GM23338 (cell line): ENCODE measurements around the gene AKNA. TPM values are rescaled to one million over a fixed set of nuclear protein-coding genes. Genes with fewer than 3 reads are reported as not detected.

Experiments used
- CREB1 ChIP-seq: fragments of 250-450 bp; sonication (Bioruptor Pico); IDR thresholded peaks from 2 replicates; pipeline ENCODE4 v1.5.0; 2020; ENCODE audit warnings: low read depth, mild to moderate bottlenecking, moderate library complexity
- CTCF ChIP-seq, 2 experiments: fragments of 200-600 bp in 1 of 2; sonication (generic) in 1 of 2; conservative IDR thresholded peaks; 2 replicates each; pipeline versions ENCODE4 v1.5.1 to v1.6.1; 2016 to 2017; ENCODE audit warnings: antibody characterized with exemption in 2 of 2, low read depth in 2 of 2, mild to moderate bottlenecking in 2 of 2, moderate library complexity in 1 of 2
- EZH2 ChIP-seq: fragments of 200-600 bp; sonication (generic); IDR thresholded peaks from one replicate; pipeline ENCODE4 v1.8.0; 2017; ENCODE audit warnings: antibody characterized with exemption, mild to moderate bottlenecking, low read depth; ENCODE audit not compliant: unreplicated experiment
- NANOG ChIP-seq: IDR thresholded peaks from 2 replicates; pipeline ENCODE4 v1.6.1; 2016; ENCODE audit warnings: antibody characterized with exemption, borderline replicate concordance
- STAT1 ChIP-seq: IDR thresholded peaks from one replicate; pipeline ENCODE4 v1.6.1; 2016; ENCODE audit warnings: antibody characterized with exemption; ENCODE audit not compliant: unreplicated experiment
- ZNF331 ChIP-seq: fragments of 250-450 bp; sonication (Bioruptor Pico); IDR thresholded peaks from 2 replicates; pipeline ENCODE4 v1.5.0; 2020; ENCODE audit warnings: low read depth, mild to moderate bottlenecking, moderate library complexity
- polyA plus RNA-seq: library from polyadenylated mRNA; unstranded; fragments of >200 nt; fragmentation: Nextera tagmentation; extraction: Ambion mirVana; gene quantifications from 2 replicates; pipeline ENCODE4 v1.2.1, GENCODE V29; 2016
- total RNA-seq: library from RNA; depleted of rRNA; stranded (reverse); fragments of >200 nt; shearing (Covaris generic); gene quantifications from 2 replicates; pipeline ENCODE4 v1.2.3, GENCODE V29; 2014
- TF ChIP-seq, protein P1 (sequence below): fragments of 250-450 bp; sonication (Bioruptor Pico); IDR thresholded peaks from 2 replicates; pipeline ENCODE4 v1.5.0; 2020; ENCODE audit warnings: mild to moderate bottlenecking, moderate library complexity

Gene AKNA
- total and polyA plus RNA-seq, 2 experiments from 2014 or later, result 9.0 to 28.1 TPM

GRCh38 chr9:114317665-114318357 is 70.0 kb downstream of the AKNA start (continued):
- TF ChIP-seq, protein P1, sequence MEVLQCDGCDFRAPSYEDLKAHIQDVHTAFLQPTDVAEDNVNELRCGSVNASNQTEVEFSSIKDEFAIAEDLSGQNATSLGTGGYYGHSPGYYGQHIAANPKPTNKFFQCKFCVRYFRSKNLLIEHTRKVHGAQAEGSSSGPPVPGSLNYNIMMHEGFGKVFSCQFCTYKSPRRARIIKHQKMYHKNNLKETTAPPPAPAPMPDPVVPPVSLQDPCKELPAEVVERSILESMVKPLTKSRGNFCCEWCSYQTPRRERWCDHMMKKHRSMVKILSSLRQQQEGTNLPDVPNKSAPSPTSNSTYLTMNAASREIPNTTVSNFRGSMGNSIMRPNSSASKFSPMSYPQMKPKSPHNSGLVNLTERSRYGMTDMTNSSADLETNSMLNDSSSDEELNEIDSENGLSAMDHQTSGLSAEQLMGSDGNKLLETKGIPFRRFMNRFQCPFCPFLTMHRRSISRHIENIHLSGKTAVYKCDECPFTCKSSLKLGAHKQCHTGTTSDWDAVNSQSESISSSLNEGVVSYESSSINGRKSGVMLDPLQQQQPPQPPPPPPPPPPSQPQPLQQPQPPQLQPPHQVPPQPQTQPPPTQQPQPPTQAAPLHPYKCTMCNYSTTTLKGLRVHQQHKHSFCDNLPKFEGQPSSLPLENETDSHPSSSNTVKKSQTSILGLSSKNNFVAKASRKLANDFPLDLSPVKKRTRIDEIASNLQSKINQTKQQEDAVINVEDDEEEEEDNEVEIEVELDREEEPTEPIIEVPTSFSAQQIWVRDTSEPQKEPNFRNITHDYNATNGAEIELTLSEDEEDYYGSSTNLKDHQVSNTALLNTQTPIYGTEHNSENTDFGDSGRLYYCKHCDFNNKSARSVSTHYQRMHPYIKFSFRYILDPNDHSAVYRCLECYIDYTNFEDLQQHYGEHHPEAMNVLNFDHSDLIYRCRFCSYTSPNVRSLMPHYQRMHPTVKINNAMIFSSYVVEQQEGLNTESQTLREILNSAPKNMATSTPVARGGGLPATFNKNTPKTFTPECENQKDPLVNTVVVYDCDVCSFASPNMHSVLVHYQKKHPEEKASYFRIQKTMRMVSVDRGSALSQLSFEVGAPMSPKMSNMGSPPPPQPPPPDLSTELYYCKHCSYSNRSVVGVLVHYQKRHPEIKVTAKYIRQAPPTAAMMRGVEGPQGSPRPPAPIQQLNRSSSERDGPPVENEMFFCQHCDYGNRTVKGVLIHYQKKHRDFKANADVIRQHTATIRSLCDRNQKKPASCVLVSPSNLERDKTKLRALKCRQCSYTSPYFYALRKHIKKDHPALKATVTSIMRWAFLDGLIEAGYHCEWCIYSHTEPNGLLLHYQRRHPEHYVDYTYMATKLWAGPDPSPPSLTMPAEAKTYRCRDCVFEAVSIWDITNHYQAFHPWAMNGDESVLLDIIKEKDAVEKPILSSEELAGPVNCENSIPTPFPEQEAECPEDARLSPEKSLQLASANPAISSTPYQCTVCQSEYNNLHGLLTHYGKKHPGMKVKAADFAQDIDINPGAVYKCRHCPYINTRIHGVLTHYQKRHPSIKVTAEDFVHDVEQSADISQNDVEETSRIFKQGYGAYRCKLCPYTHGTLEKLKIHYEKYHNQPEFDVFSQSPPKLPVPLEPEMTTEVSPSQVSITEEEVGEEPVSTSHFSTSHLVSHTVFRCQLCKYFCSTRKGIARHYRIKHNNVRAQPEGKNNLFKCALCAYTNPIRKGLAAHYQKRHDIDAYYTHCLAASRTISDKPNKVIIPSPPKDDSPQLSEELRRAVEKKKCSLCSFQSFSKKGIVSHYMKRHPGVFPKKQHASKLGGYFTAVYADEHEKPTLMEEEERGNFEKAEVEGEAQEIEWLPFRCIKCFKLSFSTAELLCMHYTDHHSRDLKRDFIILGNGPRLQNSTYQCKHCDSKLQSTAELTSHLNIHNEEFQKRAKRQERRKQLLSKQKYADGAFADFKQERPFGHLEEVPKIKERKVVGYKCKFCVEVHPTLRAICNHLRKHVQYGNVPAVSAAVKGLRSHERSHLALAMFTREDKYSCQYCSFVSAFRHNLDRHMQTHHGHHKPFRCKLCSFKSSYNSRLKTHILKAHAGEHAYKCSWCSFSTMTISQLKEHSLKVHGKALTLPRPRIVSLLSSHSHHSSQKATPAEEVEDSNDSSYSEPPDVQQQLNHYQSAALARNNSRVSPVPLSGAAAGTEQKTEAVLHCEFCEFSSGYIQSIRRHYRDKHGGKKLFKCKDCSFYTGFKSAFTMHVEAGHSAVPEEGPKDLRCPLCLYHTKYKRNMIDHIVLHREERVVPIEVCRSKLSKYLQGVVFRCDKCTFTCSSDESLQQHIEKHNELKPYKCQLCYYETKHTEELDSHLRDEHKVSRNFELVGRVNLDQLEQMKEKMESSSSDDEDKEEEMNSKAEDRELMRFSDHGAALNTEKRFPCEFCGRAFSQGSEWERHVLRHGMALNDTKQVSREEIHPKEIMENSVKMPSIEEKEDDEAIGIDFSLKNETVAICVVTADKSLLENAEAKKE (CRISPR knock-in tag), result no peak
- TF ChIP-seq CREB1 (CRISPR knock-in tag), result no peak
- no peak for TF ChIP-seq CTCF (conservative IDR thresholded peaks at IDR 0.05; ENCODE audit: low read depth in 2 of 2)
- no peak for TF ChIP-seq EZH2
- TF ChIP-seq ZNF331 (CRISPR knock-in tag), result no peak
- TF ChIP-seq NANOG, result no peak
- TF ChIP-seq STAT1, result no peak
